Hematopoietic multipotent progenitor cell treated with erythropoietin and hydrocortisone succinate and interleukin-3 and kit ligand, for 15 days (in vitro differentiated cells): ENCODE measurements around the gene CAPN15.

Experiments
- DNase-seq: peaks from one replicate; pipeline ENCODE4 v3.0.0-alpha.2; 2015; ENCODE audit warnings: low spot score

The CAPN15 gene

DNA sequence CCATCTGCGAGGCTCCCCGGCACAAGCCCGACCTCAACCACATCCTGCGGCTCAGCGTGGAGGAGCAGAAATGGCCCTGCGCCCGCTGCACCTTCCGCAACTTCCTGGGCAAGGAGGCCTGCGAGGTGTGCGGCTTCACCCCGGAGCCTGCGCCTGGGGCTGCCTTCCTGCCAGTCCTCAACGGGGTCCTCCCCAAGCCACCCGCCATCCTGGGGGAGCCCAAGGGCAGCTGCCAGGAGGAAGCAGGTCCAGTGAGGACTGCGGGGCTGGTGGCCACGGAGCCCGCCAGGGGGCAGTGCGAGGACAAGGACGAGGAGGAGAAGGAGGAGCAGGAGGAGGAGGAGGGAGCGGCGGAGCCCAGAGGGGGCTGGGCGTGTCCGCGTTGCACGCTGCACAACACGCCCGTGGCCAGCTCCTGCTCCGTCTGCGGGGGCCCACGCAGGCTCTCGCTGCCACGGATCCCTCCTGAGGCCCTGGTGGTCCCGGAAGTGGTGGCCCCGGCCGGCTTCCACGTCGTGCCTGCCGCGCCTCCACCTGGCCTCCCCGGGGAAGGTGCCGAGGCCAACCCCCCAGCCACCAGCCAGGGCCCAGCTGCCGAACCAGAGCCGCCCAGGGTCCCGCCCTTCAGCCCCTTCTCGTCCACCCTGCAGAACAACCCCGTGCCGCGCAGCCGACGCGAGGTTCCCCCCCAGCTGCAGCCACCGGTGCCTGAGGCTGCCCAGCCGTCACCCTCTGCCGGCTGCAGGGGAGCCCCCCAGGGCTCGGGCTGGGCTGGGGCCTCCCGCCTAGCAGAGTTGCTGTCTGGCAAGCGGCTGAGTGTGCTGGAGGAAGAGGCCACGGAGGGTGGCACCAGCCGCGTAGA lies 19.6 kb downstream of the CAPN15 start:
- DNase-seq = peak; percentile 82

DNA sequence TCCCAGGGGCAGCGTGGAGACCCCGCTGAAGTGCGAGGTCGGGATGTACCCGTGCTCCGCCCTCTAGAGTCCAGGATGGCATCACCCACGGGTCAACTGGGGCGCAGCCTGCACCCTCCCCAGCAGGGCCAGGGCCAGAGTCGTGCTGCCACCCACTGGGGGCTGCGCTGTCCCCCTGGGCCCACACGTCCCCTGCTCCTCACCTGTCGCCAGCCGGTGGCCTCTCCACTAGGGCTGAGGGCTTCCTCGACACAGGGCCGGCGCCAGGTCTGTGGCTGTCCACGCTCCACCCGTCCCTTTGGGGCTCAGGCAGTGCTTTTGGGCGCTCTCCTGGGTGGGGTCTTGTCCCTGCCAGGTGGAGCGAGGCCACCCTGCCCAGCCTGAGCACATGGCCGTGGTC lies 21.1 kb downstream of the CAPN15 start:
- DNase-seq = no peak

DNA sequence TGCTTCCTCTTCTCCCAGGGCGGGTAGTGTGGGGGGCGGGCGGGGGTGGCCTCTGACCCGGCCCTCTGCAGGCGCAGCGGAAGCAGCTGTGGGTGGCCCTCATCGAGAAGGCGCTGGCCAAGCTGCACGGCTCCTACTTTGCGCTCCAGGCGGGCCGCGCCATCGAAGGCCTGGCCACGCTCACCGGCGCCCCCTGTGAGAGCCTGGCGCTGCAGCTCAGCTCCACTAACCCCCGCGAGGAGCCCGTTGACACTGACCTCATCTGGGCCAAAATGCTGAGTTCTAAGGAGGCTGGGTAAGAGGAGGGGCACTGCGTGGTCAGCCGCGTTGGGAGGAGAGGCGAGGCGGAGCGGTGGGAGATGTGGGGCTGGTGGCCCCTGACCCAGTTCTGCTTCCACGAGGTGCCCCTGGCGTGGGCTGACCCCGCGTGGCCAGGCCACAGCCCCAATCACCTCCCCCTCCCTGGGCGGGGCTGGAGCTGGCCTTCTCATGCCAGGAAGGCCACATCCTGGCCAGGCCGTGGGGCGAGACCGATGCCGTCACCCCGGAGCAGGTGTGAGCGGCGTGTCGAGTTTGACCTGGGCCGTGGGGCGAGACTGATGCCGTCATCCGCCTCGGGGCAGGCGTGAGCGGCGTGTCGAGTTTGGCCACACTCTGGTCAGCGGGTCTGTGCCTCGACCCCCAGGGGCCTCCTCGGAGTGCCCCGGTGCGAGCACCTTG lies 22.2 kb downstream of the CAPN15 start:
- DNase-seq = no peak

DNA sequence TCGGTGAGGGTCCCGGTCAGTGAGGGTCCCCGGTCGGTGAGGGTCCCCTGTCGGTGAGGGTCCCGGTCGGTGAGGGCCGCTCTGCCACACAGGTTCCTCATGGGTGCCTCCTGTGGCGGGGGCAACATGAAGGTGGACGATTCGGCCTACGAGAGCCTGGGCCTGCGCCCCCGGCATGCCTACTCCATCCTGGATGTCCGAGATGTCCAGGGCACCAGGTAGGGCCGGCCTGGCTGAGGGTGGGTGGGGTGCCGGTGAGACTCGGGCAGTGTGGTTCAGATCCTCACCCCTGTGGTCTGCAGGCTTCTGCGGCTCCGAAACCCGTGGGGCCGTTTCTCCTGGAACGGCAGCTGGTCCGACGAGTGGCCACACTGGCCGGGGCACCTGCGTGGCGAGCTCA lies 23.7 kb downstream of the CAPN15 start:
- no peak for DNase-seq

DNA sequence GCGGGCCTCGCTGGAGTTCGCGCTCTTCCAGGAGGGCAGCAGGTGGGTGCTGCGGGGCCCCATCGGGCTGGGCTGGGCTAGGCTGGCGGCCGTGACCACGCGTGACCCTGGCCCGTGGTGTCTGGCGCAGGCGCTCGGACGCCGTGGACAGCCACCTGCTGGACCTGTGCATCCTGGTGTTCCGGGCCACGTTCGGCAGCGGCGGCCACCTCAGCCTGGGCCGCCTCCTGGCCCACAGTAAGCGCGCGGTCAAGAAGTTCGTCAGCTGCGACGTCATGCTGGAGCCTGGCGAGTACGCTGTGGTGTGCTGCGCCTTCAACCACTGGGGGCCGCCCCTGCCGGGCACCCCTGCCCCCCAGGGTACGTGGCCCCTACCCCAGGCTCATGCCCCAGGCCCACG lies 24.7 kb downstream of the CAPN15 start:
- DNase-seq = no peak

DNA sequence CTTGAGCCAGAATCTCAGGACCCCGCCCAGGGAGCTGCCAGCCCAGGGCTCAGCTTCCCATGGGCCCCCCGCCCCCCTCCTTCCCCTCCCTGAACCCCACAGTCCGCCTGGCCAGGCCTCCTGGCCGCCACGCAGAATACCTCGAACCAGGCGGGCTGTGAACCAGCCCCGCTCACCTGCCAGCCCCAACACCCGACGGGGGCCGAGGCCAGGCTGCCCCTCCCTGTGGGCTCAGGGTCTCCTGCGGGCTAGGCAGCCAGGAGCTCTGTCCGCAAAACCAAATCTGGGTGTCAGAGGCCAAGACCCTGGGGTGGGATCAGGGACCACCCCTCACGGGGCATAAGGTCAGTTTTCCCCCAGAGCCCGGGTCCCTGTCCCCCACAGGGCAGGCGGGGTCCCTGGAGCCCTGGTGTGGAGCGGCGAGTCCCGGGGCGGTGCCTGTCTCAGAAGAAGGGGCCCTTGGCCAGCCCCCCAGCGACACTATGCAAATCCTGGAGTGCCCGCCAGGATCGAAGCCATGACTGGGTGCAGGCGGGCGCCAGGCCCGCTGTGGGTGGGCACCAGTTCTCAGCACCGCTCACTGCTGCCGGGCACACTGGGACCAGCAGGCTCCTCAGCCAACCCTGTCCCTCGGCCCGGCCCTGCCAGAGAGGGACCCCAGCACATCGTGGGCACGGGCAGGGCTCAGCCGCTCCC lies 26.2 kb downstream of the CAPN15 start:
- no peak for DNase-seq

DNA sequence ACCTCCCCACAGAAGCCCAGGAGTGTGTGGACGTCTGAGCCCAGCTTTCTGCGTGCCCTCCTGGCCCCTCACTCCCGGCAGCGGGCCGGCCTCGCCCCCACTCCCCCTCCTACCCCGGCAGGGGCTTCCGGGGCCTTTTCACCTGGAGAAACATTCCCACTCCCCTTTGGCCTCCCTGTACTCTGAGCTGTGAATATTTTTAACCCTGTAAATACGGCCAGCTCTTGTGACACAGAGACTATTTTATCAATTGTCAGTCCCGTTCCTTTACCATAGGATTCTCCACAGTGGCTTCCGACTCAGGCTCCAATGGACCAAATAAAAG lies 26.7 kb downstream of the CAPN15 start:
- DNase-seq = no peak

DNA sequence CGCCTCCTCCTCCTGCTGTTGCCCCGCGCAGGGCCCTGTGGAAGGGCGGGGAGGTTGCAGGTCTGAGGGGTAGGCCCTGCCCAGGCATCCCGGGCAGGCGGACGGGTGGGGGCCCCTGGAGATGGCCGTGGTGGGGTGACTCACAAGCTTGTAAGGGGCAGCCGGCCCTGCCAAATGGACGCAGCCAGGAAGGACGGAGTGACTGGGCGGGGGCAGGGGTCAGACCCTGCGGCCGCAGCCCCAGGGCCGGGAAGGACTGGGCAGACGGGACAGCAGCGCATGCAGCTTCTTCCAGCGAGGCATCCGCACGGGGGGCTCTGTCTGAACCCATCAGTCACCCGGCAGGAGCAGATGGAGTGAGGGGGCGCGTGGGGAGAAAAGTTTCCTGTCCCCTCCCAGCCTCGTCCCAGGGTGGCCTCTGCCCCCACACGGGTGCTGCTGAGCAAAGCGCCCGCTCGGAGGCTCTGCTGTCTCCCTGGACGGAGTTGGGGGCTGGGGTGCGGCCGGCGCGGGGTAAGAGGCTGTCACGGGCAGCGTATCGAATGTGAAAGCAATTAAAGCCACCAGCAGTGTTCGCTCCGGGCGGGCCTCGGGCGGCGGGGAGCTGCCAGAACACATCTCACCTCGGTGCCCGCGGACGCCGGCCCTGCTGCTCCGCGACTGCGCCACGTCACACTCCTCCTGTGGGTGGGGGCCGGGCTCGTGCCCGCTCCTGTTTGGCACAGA lies 27.3 kb downstream of the CAPN15 start:
- DNase-seq = no peak

DNA sequence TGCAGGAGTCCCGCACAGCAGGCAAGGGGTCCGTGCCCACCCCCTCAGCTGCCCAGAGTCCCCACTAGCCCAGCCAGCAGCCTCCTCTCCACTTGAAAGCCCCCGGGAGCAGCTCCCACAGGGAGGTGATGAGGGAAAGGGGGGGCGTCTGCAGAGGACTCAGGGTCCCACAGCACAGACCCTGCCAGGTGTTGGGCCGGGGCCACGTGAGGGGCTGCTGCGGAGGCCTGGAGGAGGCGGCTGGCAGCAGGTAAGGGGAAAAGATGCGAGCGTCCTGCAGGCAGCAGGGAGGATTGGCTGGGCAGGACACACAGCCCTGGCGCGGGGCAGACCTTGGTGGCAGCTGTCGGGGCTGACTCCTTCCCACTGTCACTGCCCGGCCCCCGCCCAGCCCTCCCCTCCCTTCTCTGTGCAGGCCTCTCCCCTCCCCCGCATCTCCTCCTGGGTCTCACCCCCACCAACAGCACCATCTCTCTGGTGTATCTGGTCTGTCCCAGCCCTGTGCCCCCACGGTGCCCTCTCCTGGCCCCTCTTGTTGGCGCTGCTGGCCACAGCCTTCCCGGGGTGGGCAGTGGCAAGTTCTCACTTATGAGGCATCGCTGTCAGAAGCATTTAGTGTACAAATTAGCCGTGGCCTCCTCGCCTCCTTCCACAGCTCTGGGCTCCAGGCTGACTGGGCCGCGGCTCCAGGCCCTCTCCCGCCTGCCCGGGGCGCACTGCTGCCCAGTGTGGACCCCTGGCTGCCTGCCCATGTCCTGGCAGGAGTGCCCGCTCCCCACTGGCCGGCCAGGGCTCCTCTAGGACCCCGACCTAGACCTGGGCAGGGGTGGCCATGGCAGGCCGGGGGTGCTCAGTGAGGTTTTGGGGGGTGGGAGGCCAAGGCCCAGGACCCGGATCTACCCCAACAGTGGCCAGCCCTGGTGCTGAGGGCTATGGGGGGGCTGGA lies 28.3 kb downstream of the CAPN15 start:
- DNase-seq = no peak

DNA sequence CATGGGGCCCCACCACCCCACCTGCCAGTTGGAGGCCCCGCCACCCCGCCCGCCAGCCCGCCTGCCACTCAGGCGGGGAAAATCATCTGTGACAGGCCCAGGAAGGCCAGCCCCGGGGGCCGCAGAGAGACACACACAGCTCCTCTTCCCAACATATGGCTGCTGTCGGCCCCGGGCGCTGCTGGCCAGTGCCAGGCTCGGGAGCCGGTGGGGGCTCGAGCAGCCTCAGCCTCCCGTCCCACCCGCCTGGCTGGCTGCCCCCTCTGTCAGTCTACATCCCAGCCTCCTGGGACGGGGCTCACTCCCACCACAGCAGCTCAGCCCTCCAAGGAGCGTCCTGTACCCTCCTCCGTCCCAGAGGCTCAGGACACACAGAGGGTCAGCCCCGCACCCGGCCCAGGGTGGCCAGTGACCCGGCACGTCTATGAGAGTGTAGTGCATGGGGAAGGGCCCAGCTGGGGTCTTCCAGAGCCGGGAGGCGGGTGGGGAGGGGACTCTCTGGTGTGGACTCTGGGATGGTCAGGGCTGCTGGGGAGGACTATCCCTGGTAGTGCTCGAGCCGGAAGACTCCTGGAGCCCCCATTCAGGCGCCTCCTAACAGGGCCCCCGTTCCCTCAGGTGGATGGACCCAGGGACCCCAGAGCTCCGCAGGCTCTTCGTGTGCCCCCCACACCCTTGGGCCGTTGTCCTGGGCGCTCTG lies 29.1 kb downstream of the CAPN15 start:
- no peak for DNase-seq

DNA sequence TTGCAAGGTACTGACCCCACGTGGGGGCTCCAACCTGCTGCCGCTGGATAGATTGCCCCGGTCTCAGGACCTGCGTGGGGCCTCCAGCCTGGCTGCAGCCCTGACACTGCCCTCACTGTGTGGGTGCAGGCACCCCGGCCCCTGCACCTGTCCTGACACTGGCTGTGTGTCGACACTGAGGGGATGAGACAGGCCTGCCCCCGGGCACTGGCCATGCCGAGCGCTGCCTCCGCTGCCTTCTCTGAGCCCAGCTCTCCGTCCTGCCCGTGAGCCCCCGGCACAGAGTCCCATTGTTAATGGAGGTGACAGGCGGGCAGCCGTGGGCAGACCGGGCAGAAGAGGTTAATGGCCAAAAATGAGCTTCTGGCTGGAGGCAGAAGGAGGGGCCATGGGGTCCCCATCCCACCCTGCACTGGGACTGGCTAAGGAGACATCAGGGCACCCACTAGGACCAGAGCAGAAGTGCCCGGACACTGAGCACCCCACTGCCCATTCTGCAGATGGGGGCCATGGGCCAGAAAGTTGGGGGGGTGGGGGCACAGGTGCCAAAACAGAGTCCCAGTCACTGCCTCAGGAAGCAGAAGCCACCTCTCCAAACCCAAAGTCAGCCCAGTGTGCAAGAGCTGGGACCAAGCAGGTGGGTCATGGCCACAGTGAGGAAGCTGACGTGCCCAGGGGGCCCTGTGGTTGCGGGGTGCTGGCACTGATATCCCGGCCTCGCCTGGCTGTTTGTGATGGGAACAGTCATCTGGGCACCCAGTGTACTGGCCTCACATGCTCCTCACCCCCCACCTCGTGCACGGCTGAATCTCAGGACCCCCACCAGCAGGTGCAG lies 30.2 kb downstream of the CAPN15 start:
- DNase-seq = no peak

DNA sequence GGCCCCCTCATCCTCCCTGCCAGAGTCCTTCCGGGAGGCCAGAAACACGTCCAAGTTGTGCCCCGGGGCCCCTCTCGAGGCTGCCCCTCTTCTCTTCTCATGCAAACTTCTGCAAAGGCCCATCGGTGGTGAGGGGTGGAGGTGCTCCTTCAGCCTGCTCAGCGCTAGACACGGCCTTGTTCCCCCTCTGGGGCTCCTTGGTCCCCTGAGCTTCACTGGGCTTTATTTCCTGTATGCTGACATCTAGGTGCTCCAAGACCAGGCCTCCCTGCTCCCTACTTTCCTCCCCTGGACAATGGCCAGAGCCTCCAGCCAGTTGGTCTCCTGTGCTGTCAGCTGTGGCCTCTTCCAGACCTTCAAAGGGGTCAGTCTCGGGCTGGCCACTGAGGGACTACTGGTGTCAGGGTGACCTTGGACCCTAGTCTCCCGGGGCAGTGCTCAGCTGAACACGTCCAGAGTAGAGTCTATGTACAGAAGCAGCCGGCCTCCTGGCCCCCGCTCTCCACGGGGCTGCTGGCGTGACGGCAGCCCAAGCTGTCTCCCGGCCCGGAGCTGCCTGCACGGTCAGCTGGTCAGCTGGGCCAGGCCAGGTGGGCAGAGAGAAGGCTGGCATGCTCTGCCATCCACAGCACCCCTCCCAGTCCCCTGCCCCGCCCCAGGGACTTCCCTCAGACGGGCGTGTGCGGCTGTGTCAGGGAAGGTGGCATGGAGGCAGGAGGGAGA lies 30.9 kb downstream of the CAPN15 start:
- DNase-seq = no peak

DNA sequence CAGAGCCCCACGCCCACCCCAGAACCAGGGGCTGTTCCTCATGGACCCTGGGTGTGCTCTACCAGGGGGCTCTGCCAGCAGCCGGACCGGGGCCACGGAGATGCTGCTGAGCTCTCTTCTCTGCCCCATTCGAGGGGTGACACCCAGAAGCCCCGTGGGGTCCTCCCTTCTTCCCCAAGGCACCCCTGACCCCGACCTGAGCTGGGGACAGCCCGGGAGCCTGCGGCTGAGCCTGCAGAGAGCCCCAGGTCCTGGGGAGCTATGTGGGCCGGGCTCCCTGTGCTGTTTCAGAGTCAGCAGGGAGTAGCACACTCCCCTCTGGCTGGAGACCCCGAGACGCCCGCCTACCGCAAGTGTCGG lies 31.5 kb downstream of the CAPN15 start:
- DNase-seq = no peak

DNA sequence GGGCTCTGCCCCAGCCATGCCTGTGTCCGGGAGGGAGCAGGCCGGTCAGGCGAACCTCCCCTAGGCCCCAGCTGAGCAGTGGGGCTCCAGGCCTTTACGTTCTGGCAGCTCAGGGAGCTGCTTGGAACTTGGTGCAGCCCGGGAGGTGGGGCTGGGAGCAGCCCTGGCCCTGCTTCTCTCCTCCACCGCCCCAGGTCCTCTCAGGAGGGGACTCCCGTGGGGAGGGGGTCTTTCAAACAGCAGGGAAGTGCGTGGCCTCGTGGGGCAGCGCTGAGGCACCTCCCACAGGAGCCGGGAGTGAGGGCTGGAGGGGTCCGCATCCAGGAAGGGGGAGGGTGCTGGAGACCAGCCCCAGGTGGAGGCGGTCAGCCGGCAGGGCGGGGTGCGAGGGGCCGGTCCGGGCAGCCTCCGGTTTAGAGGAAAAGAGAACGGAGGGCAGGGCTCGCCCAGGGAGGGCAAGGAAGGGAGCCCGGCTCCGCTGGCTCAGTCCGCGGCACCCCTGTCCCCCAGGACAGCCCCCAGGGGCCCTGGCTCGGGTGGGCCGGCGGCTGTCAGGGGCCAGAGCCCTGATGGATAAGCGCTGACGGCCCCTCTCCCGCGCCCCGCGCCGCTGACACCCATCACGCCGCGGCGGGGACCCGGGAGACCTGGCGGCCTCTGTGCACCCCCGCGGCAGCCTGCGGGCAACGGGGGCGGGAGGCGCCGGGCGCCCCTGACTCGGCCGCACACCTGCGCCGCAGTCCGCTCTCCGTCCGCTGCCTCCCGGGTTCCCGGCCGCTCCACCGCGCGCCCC lies 32.1 kb downstream of the CAPN15 start:
- DNase-seq = no peak

DNA sequence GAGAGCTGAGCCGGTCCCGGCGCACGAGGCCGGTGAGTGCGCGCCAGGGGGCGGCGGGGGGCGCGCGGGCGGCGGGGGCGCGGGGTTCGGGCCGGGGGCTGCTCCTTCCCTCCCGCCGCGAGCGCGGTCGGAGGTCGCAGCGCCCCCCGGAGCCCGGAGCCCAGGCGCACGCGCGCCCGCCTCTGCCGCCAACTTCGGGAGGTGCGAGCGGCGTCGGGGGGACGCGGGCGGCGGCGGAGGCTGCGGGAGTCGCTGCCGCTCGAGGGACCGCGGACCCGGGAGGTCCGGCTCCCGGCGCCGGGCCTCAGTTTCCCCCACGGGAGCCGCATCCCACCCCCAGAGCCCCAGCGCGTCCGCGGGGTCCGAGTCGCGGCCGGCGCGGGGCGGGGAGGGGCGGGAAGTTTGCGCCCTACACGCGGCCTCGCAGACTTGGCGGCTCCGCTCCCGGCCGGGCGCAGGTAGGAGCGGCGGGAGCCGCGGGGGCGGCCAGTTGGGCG lies 32.7 kb downstream of the CAPN15 start, which contains the start of gene PRR35:
Gene PRR35 (plus strand): TSS at position 191 of the 497 bp plus-strand sequence. CDS start 2,901 bp downstream, outside the sequence.
- DNase-seq = no peak

DNA sequence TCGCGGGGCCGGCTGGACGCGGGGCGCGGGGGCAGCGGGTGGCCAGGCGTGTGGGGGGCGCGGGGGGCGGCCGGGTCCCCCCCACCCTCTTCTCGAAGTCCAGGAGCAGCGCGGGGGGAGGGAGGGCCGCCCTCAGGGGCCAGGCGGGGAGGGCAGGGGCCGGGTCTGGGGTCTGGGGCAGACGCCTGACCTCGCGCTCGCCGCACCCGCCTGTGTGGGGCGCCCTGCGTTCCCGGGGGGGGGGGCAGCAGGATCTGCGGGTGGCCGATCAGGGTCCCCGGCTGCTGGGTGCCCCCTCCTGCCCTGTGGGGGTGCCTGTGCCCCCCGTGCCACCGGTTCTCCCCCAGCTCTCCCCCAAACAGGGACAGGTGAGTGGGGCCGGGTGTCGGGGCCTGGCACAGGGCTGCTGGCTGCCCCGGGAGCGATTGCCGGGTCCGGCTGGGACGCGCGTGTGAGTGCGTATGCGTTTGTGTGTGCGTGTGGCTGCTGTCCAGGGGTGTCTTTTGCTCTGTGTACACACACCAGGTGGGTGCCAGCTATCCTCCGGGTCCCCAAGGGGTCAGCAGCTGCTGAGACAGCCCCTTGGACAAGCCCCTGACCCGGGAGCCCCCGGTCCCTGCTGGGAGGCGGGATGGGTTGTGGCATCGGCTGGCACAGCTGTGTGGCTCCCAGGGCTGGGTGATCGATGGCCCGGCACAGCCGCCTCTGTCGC lies 33.3 kb downstream of the CAPN15 start:
- DNase-seq = no peak

DNA sequence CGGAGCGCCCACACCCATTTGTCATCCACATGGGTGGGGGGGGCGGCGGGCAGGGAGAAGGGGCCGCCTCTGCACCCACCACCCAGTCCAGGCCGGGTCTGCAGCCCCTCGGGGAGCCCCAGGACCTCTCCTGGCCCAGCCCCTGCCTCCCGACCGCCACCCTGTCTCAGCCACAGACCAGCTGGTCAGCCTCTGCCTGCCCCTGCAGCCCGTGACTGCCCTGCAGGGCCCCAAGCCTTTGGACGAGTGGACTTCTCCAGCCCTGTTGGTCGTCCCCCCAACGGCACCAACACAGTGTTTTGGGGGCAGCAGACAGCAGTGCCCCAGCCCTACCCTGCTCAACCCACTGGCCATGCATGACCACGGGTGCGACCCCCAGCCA lies 33.9 kb downstream of the CAPN15 start:
- DNase-seq = no peak
